Measurements from ENCODE around the gene MS4A12.
A peak's percentile ranks its signal among the peaks of the same experiment; 100 is the strongest.
"Not testable (repeated sequence)": the region's sequence is repeated elsewhere in the genome, so short reads cannot be mapped to it uniquely, and the experiment has no call there.

The MS4A12 gene

GRCh38 chr11:60492488-60493009 lies at the start of gene MS4A12:
MS4A12 (plus strand) TSS chr11:60492778; CDS start chr11:60497319, 4,541 bp downstream.
- DNase-seq, result no peak

GRCh38 chr11:60447070-60447469 lies 45.5 kb upstream of the MS4A12 start:
- DNase-seq, result no peak

- no peak for DNase-seq
Observed at GRCh38 chr11:60447846-60448245, 44.7 kb upstream of the MS4A12 start.

- not testable (repeated sequence) for DNase-seq
Observed at GRCh38 chr11:60451185-60451584, 41.4 kb upstream of the MS4A12 start.

GRCh38 chr11:60454212-60454611 lies 38.4 kb upstream of the MS4A12 start:
- no peak for DNase-seq

GRCh38 chr11:60455531-60456042 lies 37.0 kb upstream of the MS4A12 start, which contains the start of gene MS4A1:
MS4A1 (plus strand) TSS chr11:60455847; CDS start chr11:60462375, 6,528 bp downstream.
- DNase-seq, result no peak

GRCh38 chr11:60457576-60457975 lies 35.0 kb upstream of the MS4A12 start:
- DNase-seq, result no peak

- no peak for DNase-seq
Observed at GRCh38 chr11:60459345-60459744, 33.2 kb upstream of the MS4A12 start.

GRCh38 chr11:60468829-60469228 lies 23.7 kb upstream of the MS4A12 start:
- DNase-seq, result no peak

GRCh38 chr11:60469723-60470122 lies 22.9 kb upstream of the MS4A12 start:
- no peak for DNase-seq

- no peak for DNase-seq
Observed at GRCh38 chr11:60477035-60477445, 15.5 kb upstream of the MS4A12 start.

- no peak for DNase-seq
Observed at GRCh38 chr11:60482361-60482760, 10.2 kb upstream of the MS4A12 start.

GRCh38 chr11:60485987-60486386 lies 6.6 kb upstream of the MS4A12 start:
- DNase-seq, result no peak

- no peak for DNase-seq
Observed at GRCh38 chr11:60493454-60493853, 876 bp downstream of the MS4A12 start.

GRCh38 chr11:60498399-60498798 lies 5.8 kb downstream of the MS4A12 start:
- no peak for DNase-seq

GRCh38 chr11:60498853-60499252 lies 6.3 kb downstream of the MS4A12 start:
- peak in 1 of 2 donors; percentile 2 for DNase-seq

- DNase-seq, result no peak
Observed at GRCh38 chr11:60500276-60500910, 7.8 kb downstream of the MS4A12 start.

- no peak for DNase-seq
Observed at GRCh38 chr11:60502221-60502775, 9.7 kb downstream of the MS4A12 start.

GRCh38 chr11:60504219-60504905 lies 11.8 kb downstream of the MS4A12 start:
- no peak for DNase-seq

- not testable (repeated sequence) for DNase-seq
Observed at GRCh38 chr11:60509609-60510008, 17.0 kb downstream of the MS4A12 start.

GRCh38 chr11:60510209-60510608 lies 17.6 kb downstream of the MS4A12 start:
- not testable (repeated sequence) for DNase-seq

- DNase-seq, result no peak
Observed at GRCh38 chr11:60511393-60511792, 18.8 kb downstream of the MS4A12 start.

GRCh38 chr11:60512651-60513225 lies 20.2 kb downstream of the MS4A12 start:
- no peak for DNase-seq

Measured in activated CD4-positive, alpha-beta T cell treated with anti-CD3 and anti-CD28 coated beads for 4 hours (primary cell).